GM21360 (cell line): ENCODE measurements around the gene BTBD9.
"Not testable (repeated sequence)": the region's sequence is repeated elsewhere in the genome, so short reads cannot be mapped to it uniquely, and the experiment has no call there.

Experiments
- ATAC-seq: cut with Tn5 transposase; IDR thresholded peaks from one replicate; pipeline ENCODE4 v1.9.1; 2021; ENCODE audit warnings: mild to moderate bottlenecking, moderate library complexity; ENCODE audit not compliant: unreplicated experiment

BTBD9 gene

DNA sequence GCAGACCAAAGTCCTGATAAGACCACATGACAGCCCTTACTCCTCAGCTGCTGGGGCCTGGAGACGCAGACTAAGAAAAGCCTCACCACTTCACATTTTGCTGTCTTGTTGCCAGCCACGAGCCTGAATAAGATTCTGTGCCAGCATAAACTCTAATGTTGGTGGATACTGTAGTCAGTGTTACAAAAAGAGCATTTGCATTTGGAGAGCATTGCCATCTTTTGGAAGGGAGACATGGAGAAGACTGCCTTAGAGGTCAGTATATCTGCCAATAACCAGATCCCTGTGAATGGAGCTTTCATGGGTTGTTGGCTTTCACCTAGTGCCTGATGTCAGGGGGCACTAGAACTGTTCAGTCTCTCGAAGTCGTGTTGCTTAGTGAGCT lies 505.0 kb downstream of the BTBD9 start:
- ATAC-seq = no peak

DNA sequence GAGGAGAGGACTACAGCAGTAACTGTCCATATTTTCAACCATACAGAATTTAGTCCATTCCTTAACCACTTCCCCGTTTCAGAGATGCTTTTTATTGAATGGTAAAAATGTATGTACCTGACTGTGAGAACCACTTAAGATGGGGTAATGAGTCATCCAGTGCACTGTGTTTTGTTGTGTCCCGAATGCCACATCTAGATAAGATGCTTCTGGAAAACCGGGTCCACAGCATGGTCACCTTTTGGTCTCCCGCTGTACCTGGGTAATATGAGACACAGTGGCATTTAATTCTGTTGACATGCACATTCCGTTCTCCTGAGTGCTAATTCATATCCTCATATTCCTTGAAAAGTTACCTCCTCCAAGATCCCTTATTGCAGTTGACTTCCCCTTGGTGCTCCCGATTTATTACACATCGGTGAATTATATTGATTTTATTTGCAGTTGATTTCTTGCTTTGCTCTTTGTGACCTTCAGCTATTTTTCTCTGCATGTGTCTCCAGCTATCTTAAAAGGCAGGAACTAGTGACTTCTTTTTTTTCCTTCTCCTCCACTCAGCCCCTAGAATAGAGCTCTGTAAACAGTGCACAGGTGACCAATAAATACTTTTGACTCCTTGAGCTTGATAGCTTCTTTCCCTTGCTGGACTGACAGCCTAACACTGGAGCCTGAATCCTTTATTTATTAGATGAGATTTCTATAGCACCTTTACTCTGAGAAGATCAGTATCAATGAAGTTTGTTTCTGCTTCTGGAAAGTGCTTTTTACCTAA lies 505.6 kb downstream of the BTBD9 start:
- no peak for ATAC-seq

GRCh38 chr6:38131527-38131965 lies 508.2 kb downstream of the BTBD9 start:
- ATAC-seq = no peak

GRCh38 chr6:38127284-38127683 lies 512.4 kb downstream of the BTBD9 start:
- ATAC-seq = no peak

GRCh38 chr6:38124224-38124926 lies 515.4 kb downstream of the BTBD9 start:
- not testable (repeated sequence) for ATAC-seq

- ATAC-seq = no peak
Observed at GRCh38 chr6:38119516-38119915, 520.2 kb downstream of the BTBD9 start.

DNA sequence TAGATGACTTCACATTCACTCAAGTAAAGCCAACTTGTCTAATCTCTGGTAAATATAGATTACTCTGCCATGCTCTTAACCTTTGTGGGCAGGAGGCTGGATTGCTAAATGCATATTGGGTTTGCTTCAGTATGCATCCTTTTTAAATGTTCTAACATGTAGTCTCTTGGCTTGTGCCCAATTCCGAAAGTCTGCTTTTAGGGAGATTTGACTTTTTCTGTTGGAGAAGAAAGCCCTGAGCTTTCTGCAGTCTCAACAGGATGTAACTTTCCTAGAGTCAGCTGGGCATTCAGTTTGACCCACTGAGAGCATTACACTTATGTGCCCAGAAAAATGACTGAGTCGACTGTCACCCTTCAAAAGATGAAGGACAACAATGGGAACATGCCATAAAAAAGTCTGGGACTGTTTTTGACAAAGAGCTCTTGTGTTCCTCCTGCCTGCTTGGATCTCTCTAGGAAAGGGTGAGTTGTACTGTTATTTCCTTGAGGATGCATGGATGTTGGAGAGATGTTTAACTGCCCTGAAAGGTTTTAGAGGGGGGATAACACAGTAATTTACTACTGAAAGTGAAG lies 520.9 kb downstream of the BTBD9 start:
- no peak for ATAC-seq
